HK-2 (cell line): ENCODE results near the gene SLC13A1.
"Not testable (repeated sequence)": the region's sequence is repeated elsewhere in the genome, so short reads cannot be mapped to it uniquely, and the experiment has no call there.

Source experiments
- DNase-seq: peaks from one replicate; pipeline ENCODE4 v3.0.0-alpha.2; 2018; ENCODE audit not compliant: unreplicated experiment

Gene SLC13A1, protein sequence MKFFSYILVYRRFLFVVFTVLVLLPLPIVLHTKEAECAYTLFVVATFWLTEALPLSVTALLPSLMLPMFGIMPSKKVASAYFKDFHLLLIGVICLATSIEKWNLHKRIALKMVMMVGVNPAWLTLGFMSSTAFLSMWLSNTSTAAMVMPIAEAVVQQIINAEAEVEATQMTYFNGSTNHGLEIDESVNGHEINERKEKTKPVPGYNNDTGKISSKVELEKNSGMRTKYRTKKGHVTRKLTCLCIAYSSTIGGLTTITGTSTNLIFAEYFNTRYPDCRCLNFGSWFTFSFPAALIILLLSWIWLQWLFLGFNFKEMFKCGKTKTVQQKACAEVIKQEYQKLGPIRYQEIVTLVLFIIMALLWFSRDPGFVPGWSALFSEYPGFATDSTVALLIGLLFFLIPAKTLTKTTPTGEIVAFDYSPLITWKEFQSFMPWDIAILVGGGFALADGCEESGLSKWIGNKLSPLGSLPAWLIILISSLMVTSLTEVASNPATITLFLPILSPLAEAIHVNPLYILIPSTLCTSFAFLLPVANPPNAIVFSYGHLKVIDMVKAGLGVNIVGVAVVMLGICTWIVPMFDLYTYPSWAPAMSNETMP

DNA sequence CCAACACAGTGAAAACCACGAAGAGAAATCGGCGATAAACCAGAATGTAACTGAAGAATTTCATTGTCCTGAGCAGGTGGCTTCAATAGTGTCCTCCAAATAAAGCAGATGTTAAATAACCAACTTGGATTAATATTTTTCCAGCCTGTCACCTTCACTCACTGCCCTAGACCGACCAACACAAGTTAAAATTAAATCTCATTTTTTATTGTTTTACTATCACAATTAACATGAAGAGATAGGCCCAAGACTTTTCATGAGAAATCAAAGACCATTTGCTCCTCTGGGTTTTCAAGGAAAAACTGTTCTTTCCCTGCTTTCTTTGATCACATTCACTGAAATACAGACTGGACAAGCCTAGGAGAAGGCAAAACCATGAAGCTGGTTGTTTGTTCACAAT, at the start of gene SLC13A1:
Gene SLC13A1, minus strand, starts transcription at position 87 of the 400 bp plus-strand sequence. Its CDS starts 23 bp downstream, at position 64.
- DNase-seq: no peak

GRCh38 chr7:123244768-123245167, 45.0 kb upstream of the SLC13A1 start:
- no peak for DNase-seq

- DNase-seq: no peak
Observed at GRCh38 chr7:123242467-123243092, 42.8 kb upstream of the SLC13A1 start.

- DNase-seq: no peak
Observed at GRCh38 chr7:123241809-123242208, 42.0 kb upstream of the SLC13A1 start.

- no peak for DNase-seq
Observed at GRCh38 chr7:123231021-123232000, 31.5 kb upstream of the SLC13A1 start.

- no peak for DNase-seq
Observed at GRCh38 chr7:123230603-123231002, 30.8 kb upstream of the SLC13A1 start.

DNA sequence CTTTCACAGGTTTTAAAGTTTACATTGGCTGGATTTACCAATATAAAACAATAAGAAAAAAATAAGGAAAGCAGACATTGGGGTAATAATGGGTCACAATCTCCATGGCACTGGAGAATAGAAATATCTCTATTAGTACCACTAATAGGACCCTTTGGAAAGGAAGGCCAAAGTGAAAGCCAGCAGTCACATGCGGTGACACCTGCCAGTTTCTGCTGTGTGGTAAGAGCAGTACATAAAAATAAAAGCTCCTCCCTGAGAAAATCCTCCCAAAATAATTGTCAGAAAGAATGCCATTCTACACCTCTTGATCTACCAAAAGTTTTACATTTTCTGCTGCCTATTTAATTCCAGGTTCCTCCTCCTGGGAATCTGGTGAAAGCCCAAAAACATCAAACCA, 30.4 kb upstream of the SLC13A1 start:
- no peak for DNase-seq

GRCh38 chr7:123229426-123229825, 29.7 kb upstream of the SLC13A1 start:
- no peak for DNase-seq

DNA sequence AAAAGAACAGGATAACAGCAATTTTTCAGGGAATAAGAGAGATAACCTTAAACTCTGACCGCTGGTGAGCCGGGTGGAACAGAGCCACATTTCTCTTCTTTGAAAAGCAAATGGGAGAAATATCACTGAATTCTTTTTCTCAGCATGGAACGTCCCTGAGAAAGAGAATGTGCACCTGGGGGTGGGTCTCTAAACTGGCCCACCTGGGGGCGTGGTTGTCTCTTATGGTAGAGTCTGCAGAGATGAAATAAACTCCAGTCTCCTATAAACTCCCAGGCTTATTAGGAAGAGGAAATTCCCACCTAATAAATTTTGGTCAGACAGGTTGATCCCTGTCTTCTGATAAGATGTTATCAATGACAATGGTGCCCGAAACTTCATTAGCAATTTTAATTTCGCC, 27.9 kb upstream of the SLC13A1 start:
- not testable (repeated sequence) for DNase-seq

- DNase-seq: no peak
Observed at GRCh38 chr7:123220396-123220795, 20.6 kb upstream of the SLC13A1 start.

DNA sequence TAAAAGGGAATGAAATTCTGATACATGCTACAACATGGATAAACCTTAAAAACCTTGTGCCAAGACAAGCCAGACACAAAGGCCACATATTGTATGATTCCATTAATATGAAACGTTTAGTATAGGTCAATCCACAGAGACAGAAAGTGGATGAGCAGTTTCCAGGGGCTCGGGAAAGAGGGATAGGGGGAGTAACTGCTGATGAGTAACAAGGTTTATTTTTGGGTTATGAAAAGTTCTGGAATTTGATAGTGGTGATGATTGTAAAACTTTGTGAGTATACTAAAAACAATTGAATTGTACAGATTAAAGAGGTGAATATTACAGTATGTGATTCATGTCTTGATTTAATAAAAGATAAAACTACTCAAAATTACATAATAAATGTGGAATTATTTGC, 19.1 kb upstream of the SLC13A1 start:
- no peak for DNase-seq

GRCh38 chr7:123216825-123217224, 17.1 kb upstream of the SLC13A1 start:
- no peak for DNase-seq

GRCh38 chr7:123215350-123215749, 15.6 kb upstream of the SLC13A1 start:
- DNase-seq: no peak

DNA sequence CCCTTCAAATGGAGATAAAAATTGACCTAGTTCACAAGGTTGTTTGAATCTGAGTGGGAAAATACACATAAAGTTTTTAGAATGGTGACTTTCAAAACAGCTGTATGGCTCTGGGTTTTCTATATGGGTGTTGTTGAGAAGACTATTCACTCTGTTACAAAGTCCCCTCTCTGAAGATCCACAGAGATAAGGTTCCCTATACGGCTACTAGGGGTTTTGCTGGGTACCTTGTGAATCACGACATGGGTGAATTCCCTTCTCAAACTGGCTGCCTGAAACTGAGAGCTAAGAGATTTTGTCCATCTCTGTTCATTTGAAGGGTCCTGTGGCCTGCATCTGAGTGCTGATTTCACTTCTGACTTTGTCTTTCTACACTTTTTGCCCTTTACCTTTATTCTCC, 11.8 kb upstream of the SLC13A1 start:
- no peak for DNase-seq

DNA sequence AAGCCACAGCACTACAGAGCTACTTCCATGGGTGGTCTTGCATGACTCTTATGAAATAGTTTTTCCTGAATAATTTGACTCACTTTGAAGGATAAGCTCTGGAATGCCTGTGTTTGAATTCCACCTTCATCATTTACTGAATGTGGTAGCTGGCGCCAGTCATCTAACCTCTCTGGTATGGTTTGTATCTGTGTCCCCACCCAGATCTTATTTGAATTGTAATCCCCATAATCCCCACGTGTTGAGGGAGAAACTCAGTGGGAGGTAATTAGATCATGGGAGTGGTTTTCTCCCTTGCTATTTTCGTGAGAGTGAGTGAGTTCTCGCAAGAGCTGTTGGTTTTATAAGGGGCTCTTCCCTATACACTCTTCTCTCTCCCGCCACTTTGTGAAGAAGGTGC, 11.2 kb upstream of the SLC13A1 start:
- DNase-seq: no peak

DNA sequence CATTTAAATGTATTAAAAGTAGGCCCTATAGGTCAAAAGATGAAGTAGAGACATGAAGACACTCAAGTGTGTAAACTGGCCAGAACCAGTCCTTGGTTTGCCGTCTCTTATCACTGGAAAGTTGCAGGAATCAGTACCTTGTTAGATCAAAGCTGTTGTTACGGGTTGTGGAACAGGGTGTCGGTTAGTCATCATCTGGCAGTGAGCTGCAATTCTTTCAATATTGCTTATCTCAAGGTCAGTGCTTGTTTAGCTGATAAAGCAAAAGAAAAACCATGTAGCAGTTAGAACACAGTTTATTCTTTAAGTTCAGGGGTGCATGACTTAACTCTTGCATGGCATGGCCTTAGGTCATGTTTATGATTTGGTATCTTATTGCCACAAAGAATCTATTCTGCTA, 10.0 kb upstream of the SLC13A1 start:
- DNase-seq: no peak

GRCh38 chr7:123208793-123209192, 9.0 kb upstream of the SLC13A1 start:
- DNase-seq: no peak

- DNase-seq: no peak
Observed at GRCh38 chr7:123204206-123204835, 4.6 kb upstream of the SLC13A1 start.

DNA sequence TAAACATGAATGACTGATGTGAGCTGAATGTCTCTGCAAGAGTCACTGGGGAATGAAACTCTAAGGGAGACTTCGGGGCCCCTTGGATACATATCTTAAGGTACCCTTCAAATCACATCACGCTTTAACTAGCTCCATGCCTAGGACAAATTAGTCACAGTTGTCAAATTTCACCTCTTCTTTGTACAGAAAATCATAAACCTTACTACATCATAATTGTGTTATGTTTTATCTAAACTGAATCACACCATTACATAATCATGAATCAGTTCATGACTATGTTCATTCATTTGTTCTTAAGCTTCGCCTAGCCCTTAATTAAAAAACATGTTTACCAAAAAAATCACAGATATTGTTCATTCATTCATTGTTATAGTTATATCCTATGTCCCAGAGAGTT, 2.1 kb upstream of the SLC13A1 start:
- no peak for DNase-seq

DNA sequence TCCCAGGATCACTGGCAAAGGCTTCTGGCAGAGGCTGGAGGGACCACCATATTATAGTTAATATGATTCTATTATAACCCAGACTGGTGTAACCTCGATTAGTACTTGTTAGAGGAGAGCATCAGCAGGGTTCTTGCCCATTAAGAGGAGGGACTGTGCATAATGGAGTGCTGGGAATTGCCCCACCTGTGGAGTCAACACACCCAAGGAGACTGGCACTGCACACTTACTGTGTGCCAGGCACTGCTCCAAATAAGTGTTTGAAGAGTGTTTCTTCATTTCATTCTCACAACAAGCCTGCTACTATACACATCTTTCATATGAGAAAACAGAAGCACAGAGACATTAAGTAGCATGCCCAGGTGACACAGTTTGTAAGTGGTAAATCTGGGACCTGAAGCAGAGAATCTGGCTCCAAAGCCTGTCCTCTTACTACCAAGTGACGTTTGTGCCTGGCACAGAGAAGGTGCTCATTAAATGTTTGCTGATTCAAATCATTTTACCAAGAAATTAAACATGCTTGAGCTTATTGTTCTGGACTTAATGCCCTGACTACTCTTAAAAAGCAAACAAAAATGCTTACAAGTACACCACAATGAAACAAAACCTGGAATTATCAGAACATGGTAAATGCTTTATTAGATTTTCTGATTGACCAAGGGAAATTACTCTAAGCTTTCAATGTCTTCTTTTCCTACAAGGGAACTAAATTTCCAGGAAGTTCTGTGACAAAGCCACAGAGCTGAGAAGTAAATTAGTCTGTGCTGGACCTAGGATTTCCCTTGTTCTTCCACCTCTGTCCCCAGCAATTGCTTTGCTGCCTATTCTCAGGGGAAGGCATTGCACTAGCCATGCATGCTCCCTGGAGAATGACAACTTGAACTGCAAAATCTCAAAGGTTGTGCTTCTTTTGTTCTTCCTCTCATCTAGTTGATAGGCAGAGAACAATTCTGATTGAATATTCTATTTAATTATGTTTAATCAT, 809 bp downstream of the SLC13A1 start:
- no peak for DNase-seq
